HG03565 (cell line): ENCODE measurements around the gene AURKB.
A peak's percentile ranks its signal among the peaks of the same experiment; 100 is the strongest.

Experiments
- ATAC-seq: cut with Tn5 transposase; IDR thresholded peaks from one replicate; pipeline ENCODE4 v1.9.1; 2021; ENCODE audit warnings: mild to moderate bottlenecking, moderate library complexity; ENCODE audit not compliant: unreplicated experiment

Gene AURKB

GRCh38 chr17:8162997-8163977, 47.1 kb downstream of the AURKB start:
- no peak for ATAC-seq

GRCh38 chr17:8162233-8162996, 48.0 kb downstream of the AURKB start, which contains the start of gene VAMP2:
VAMP2 (minus strand) TSS chr17:8162948; CDS start chr17:8162879, 69 bp downstream.
- no peak for ATAC-seq

GRCh38 chr17:8161289-8162232, 48.8 kb downstream of the AURKB start:
- no peak for ATAC-seq

- ATAC-seq = no peak
Observed at GRCh38 chr17:8160741-8161221, 49.6 kb downstream of the AURKB start.

- ATAC-seq = no peak
Observed at GRCh38 chr17:8160224-8160577, 50.2 kb downstream of the AURKB start.

- ATAC-seq = no peak
Observed at GRCh38 chr17:8159459-8160223, 50.7 kb downstream of the AURKB start.

- ATAC-seq = no peak
Observed at GRCh38 chr17:8159032-8159400, 51.4 kb downstream of the AURKB start.

GRCh38 chr17:8158267-8159031, 51.9 kb downstream of the AURKB start:
- ATAC-seq = no peak

GRCh38 chr17:8156246-8156992, 54.0 kb downstream of the AURKB start:
- peak; percentile 64 for ATAC-seq

GRCh38 chr17:8155996-8156245, 54.5 kb downstream of the AURKB start:
- ATAC-seq = no peak

- no peak for ATAC-seq
Observed at GRCh38 chr17:8155231-8155995, 55.0 kb downstream of the AURKB start.
